HG03060 (cell line): ENCODE data around the gene GOLGA8M.
"Not testable (repeated sequence)": the region's sequence is repeated elsewhere in the genome, so short reads cannot be mapped to it uniquely, and the experiment has no call there.

Source experiments
- ATAC-seq: cut with Tn5 transposase; IDR thresholded peaks from one replicate; pipeline ENCODE4 v1.9.1; 2021; ENCODE audit warnings: low read depth, moderate number of reproducible peaks; ENCODE audit not compliant: unreplicated experiment

GOLGA8M gene, protein sequence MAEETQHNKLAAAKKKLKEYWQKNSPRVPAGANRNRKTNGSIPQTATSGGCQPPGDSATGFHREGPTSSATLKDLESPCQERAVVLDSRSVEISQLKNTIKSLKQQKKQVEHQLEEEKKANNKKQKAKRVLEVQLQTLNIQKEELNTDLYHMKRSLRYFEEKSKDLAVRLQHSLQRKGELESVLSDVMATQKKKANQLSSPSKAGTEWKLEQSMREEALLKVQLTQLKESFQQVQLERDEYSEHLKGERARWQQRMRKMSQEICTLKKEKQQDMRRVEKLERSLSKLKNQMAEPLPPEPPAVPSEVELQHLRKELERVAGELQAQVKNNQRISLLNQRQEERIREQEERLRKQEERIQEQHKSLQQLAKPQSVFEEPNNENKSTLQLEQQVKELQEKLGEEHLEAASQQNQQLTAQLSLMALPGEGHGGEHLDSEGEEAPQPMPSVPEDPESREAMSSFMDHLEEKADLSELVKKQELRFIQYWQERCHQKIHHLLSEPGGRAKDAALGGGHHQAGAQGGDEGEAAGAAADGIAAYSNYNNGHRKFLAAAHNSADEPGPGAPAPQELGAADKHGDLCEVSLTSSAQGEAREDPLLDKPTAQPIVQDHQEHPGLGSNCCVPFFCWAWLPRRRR

DNA sequence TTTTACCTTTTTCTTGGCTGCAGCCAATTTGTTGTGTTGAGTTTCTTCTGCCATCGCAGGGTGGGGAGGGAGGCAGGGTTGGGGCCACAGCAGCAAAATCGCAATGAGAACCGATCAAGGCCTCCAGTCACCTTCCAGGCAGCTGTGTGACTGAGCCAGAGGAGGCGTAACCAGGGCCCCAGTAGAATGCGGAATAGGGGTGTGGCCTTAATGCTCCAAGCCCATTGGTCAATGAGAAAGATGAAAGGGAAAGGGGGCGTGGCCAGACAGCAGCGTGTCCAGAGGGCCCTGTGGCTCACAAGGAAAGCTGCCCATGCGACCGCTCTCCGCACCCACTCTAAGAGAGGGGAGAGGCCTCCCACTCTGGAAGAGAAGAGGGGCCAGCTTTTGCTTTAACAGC, at the start of gene GOLGA8M:
GOLGA8M (minus strand) TSS at position 152 of the 400 bp plus-strand sequence; CDS start at position 54, 98 bp downstream.
- not testable (repeated sequence) for ATAC-seq

DNA sequence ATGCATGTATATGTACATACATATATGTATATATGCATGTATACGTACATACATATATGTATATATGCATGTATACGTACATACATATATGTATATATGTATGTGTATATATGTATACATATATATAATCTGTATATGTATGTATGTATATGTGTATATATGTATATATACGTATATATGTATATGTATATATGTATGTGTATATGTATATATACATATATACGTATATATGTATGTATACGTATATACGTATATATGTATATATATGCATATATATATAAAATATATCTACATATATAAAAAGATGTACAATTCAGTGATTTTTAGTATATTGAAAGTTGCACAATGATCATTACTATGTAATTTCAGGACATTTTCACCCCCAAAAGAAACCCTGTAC, 30.7 kb upstream of the GOLGA8M start:
- not testable (repeated sequence) for ATAC-seq

DNA sequence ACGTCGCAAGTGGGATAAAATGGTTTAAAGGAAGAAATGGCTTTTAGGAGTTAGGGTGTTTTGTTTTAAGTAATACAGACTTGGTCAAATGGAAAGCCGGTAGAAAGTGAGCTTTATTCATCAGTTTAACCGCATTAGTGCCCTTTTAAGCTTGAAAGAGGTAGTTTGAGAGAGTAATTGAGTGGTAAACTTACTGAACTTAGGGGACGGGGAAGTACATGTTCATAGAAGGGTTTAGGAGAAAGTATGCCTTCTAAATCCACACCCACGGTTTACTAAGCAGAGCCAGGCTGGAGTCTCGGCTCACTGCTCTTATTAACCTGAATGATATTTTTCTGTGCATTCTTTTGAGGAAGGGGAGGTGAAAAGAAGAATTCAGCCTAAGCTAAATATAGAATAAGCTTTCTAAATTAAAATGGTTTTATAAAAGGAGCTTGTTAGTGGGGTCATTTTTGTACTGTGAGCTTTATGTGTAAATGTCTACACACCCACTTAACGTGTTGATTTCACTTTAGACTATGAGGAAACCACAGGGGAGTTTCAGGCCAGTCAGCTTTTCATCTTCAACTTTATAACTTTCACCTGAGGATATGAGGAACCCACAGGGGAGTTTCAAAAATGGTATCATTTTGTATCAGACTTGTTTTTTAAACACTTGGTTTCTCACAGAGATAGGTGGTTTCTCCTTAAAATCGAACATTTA, 26.5 kb upstream of the GOLGA8M start:
- not testable (repeated sequence) for ATAC-seq

DNA sequence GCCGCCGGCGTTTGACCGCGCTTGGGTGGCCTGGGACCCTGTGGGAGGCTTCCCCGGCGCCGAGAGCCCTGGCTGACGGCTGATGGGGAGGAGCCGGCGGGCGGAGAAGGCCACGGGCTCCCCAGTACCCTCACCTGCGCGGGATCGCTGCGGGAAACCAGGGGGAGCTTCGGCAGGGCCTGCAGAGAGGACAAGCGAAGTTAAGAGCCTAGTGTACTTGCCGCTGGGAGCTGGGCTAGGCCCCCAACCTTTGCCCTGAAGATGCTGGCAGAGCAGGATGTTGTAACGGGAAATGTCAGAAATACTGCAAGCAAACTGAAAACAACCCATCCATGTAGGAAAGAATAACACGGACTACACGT, 26.0 kb upstream of the GOLGA8M start:
- ATAC-seq, result not testable (repeated sequence)

DNA sequence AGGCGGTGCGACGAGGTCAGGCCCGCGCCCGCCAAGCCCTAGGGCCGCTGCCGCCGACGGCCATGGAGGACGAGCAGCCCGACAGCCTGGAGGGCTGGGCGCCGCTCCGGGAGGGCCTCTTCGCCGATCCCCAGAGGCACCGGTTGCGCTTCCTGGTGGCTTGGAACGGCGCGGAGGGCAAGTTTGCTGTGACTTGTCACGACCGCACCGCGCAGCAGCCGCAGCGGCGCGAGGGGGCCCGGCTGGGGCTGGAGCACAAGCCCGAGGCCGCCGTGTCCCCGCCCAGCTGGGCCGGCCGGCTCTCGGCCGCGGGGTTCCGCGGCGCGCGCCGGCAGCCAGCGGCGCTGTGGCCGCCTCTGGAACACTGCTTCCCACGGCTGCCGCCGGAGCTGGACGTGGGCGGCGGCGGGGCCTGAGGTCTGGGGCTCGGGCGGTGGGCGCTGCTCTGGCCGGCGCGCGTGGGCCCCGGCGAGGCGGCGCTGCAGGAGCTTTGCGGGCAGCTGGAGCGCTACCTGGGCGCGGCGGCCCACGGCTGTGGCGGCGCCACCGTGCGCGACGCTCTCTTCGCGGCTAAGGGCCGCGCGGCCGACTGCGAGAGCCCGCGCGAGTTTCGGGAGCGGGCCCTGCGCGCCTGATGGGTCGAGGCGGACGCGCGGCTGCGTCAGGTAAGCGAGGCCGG, 25.4 kb upstream of the GOLGA8M start:
- not testable (repeated sequence) for ATAC-seq

DNA sequence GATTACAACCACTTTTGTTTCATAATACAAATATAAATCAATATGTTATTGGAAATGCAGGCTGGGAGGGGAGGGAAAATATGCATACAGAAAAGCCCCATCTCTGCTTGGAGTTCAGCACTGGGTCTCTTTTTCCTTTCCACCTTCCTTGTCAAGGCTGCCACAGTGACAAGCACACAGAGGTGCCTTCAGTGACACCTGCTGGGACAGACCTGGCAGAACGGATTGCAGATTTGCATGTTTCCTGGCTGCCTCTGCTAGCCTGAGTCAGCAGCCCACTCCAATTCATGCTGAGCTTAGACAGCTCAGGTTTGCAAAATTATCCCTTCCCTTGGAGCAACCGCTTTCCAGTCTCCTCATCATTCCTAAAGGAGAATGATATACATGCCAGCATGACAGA, 15.8 kb upstream of the GOLGA8M start:
- not testable (repeated sequence) for ATAC-seq

DNA sequence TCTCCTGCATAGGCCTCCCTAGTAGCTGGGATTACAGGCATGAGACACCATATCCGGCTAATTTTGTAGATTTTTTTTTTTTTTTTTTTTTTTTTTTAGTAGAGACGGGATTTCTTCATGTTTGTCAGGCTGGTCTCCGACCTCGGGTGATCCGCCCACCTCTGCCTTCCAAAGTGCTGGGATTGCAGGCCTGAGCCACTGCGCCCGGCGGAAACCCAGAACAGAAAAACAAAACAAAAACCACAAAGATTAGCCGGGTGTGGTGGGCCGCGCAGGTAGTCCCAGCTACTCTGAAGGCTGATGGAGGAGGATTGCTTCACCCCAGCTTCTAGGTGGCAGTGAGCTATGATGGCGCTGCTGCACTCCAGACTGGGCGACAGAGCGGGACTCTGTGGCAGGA, 14.8 kb upstream of the GOLGA8M start:
- ATAC-seq, result not testable (repeated sequence)

DNA sequence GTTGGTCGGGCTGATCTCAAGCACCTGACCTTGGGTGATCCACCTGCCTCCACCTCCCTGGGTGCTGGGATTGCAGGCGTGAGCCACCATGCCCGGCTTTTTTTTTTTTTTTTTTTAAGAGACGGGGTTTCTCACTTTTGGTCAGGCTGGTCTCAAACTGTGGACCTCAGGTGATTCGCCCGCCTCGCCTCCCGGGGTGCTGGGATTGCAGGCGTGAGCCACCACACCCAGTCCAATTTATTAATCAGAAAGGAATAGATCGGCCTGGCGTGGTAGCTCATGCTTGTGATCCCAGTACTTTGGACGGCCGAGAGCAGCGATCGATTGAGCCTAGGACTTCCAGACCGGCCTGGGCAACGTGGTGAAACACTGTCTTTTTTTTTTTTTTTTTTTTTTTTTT, 13.9 kb upstream of the GOLGA8M start:
- ATAC-seq, result no peak

DNA sequence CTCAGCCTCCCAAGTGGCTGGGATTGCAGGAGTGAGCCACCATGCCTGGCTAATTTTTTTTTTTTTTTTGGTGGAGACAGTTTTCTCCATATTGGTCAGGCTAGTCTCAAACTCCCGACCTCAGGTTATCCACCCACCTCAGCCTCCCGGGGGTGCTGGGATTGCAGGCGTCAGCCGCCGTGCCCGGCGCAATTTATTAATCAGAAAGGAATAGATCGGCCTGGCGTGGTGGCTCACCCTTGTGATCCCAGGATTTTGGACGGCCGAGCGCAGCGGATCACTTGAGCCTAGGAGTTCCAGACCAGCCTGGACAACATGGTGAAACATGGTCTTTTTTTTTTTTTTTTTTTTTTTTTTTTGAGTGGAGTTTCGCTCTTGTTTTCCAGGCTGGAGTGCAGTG, 13.3 kb upstream of the GOLGA8M start:
- no peak for ATAC-seq

DNA sequence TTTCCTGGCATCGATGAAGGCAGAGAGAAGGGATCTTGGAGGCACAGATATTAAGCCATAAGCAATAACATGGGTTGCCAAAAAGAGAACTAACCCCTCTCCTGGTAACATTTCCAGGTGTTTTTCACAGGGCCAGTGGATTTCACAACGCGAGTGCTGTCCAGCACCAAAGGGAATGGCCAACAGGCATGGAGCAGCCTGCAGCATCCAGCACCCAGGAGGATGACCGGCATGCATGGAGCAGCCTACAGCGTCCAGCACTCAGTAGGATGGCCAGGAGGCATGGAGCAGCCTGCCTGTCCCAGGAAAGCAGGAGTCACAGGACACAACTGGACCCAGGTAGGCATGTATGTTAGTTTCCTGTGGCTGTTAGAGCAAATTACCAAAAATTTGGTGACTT, 11.8 kb upstream of the GOLGA8M start:
- not testable (repeated sequence) for ATAC-seq

DNA sequence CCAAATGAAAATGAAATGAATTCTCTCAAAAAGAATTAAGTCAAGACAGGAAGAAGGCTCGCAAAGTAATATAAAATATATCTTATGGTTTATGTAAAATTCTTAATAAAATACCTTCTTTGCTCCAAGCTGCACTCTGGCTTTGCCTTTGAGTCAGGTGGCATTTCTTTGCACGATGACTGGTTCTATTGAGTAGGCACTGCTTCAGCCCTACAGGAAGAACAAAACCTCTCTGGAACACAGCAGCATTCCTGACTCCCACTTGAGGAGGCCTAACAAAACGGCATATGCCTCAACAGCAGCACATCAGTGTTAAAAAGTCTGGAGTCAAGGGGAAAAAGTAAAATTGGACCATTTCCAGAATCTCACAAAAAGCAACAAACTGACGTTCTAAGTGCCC, 7.4 kb upstream of the GOLGA8M start:
- not testable (repeated sequence) for ATAC-seq

DNA sequence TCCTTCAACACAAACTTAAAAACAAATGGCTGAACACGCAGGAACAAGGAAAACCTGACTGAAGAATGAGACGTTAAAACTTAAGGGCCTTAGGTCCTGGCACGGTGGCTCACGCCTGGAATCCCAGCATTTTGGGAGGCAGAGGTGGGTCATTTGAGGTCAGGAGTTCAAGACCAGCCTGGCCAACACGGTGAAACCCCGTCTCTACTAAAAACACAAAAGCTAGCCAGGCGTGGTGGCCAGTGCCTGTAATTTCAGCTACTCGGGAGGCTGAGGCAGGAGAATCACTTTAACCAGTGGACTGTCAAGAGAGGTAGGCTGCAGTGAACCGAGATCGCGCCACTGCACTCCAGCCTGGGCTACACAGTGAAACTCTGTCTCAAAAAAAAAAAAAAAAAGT, 6.4 kb upstream of the GOLGA8M start:
- ATAC-seq, result not testable (repeated sequence)

DNA sequence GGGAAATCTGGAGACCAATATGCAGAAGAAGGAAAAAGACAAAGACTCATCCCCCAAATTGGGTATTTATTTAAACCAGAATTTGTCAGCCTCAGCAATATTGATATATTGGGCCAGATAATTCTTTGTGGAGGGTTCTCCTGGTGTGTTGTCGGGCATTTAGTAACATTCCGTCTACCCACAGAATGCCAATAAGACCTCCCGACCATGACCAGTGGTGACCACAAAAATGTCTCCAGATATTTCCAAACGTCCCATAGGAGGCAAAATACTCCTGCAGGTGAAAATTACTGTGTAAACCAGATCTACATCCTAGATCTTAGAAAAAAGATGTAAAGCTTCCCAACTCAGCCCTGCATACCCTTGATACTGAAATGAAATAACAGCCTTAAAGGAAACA, 2.0 kb upstream of the GOLGA8M start:
- ATAC-seq, result not testable (repeated sequence)

DNA sequence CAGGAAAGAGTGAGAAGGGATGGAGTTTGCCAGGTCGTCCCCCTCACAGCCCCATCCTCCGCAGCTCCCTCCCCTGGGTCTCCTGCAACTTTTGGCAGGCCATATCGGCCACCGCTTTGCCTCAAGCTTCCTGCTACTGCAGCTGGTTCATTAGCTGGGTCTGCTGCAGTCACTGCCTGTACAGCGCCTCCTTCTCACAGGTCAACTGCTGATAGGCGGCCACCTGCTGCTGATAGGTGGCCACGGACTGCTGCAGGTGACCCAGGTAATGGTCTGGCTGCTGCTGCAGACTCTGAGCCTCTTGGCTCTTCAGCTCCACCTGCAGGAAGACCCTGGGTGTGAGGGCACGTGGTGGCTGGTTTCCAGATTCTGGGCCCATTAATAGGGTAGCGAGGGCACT, 8.3 kb downstream of the GOLGA8M start:
- not testable (repeated sequence) for ATAC-seq

DNA sequence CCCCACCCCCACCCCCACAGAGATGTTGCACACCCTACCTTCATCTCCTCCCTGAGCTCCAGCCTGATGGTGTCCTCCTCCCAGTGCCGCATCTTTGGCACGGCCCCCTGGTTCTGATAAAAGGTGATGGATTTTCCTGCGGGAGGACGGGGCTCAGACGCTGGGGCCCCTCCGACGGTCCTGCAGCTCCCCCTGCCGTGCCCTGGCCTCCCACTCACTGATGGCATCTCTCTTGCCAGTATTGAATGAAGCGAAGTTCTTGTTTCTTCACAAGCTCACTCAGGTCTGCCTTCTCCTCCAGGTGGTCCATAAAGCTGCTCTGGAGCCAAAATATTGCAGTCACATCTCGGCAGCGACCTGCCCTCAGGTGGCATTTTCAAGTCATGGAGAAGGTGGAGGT, 9.8 kb downstream of the GOLGA8M start:
- not testable (repeated sequence) for ATAC-seq

DNA sequence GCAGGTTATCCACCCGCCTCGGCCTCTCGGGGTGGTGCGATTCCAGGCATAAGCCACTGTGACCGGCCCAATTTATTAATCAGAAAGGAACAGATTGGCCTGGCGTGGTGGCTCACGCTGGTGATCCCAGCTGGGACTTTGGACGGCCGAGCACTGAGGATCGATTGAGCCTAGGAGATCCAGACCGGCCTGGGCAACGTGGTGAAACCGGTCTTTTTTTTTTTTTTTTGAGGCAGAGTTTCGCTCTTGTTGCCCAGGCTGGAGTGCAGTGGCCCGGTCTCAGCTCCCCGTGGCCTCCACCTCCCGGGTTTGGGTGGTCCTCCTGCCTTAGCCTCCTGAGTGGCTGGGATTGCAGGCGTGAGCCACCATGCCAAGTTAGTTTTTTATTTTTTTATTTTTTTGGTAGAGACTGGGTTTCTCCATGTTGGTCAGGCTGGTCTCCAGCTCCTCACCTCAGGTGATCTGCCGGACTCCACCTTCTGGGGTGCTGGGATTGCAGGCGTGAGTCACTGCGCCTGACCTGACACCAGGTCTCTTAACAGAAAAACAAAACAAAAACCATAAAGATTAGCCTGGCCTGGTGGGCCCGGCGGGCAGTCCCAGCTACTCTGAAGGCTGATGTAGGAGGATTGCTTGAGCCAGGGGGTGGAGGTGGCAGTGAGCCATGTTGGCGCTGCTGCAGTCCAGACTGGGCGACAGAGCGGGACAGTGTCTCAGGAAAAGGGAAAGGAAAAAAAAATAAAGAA, 18.0 kb downstream of the GOLGA8M start:
- not testable (repeated sequence) for ATAC-seq

DNA sequence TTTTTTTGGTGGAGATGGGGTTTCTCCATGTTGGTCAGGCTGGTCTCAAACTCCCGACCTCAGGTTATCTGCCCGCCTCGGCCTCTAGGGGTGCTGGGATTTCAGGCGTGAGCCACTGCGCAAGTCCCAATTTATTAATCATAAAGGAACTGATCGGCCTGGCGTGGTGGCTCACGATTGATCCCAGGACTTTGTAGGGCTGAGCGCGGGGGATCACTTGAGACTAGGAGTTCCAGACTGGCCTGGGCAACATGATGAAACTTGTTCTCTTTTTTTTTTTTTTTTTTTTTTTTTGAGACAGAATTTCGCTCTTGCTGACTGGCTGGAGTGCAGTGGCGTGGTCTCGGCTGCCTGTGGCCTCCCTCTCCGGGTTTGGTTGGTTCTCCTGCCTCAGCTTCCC, 19.2 kb downstream of the GOLGA8M start:
- ATAC-seq, result not testable (repeated sequence)

DNA sequence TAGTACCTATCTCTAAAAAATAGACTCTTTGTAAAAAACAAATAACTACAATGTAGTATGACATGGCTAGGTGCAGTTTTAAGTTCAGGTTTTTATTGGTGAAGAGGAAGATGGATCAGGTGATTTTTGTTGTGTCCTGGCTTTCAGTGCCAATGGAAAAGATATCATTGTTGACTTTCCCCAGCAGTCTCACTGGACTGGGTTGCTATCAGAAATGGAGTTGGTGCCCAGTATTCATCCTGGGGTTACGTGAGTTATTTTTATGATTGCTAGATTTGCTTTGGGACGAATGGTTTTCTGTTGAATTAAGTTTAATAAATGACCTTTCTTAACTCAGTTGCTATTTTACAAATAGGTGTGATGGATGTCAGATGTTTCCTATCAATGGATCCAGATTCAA, 38.7 kb downstream of the GOLGA8M start:
- ATAC-seq, result not testable (repeated sequence)

DNA sequence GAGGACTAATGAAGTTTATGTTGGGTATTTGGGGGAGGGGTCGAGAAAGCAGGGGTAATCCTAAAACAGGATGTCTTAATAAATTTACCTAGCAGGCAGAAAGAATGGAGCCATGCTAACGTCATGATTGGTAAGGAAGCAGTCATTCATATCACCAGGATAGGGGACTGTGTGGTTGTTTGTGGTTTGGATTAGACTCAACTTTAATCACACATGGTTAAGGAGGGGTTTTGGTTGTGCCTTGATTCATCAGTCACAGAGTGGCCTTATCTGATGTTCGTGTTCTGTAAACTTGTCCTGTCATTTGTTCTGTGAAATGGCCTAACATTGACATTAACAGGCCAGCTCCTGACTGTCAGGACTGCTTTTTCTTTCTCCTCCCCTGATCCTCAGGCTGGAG, 40.1 kb downstream of the GOLGA8M start:
- ATAC-seq, result not testable (repeated sequence)

DNA sequence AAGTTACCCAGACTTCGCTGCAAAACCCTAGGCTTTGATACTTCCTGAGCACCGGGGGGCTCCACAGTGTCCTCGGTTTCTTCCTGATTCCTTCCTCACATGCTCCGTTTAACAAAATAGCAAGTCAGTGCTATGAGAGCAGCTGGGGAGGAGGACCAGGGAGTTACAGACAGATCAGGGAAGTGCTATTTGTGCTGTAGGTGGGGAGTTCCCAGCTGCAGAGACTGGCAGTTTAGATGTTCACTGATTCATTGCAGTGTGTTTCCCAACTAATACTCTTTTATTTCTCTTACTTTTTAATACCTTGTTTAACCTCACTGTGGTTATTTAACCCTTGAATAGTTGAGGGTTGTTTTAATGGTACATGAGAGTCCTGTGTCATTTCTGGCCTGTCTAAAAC, 45.8 kb downstream of the GOLGA8M start:
- ATAC-seq, result not testable (repeated sequence)
